GM18505 (cell line): ENCODE measurements around the gene STK4.

Source experiments
- ATAC-seq: cut with Tn5 transposase; IDR thresholded peaks from one replicate; pipeline ENCODE4 v1.9.1; 2021; ENCODE audit not compliant: unreplicated experiment
- POLR2A ChIP-seq: IDR thresholded peaks from 4 replicates; pipeline ENCODE4 v1.6.1; 2011; ENCODE audit warnings: borderline replicate concordance; ENCODE audit not compliant: insufficient read depth, insufficient read length; ENCODE audit errors: extremely low read depth

Gene STK4

GRCh38 chr20:44941120-44941691, 25.1 kb upstream of the STK4 start:
- peak; percentile 20 for TF ChIP-seq POLR2A
- ATAC-seq: no peak

DNA sequence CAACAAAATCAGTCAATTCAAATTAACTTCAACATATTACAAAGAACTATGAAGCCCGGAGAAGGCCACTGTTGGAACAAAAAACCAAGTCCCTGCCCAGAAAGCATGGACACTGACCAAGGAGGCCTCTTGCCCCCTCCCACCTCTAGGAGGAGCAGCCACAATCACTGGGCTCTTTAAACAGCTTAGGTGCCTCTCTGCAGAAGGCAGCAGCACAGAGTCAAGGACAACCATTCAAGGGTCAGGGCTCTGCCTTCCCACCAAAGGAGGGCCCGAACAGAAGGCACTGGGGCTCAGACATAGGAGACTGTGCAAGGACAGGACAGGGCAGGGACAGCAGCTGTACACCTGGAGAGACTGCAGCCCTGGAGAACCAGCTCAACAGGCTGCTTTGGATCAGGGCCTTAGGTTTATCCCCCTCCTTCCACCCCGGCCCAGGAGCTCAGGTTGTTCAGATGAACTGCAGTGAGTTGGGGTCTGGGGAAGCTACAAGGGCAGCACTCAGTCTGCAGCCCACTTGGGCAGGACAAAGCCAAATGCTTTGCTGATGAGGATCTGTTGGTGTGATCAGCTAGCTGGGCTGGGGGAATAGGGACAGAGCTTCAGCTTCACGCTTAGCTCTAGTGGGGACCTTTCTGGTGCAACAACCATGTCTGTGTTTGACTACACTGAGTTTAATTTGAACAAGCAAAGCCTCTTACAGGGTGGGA, 23.9 kb upstream of the STK4 start:
- no peak for ATAC-seq

DNA sequence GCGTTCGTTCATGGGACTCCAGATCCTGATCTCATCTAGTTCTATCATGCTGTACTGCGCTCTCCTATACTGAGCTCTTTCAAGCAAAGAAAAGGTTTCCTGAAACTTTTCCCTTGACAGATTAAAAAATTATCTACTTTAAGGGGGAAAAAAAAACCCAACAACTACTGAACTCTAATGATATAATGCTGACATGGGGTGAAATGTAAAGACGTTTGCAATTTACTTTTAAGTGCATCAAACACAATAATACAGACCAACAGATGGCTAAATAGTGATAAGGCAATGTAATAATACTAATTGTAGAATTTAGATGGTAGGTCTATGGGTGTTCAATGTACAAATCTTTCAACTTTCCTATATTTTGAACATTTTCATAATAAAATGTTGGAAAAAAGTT, 22.5 kb upstream of the STK4 start:
- no peak for TF ChIP-seq POLR2A
- no peak for ATAC-seq

More for the DNA sequence above, 23.9 kb upstream of the STK4 start:
- no peak for TF ChIP-seq POLR2A

GRCh38 chr20:44945261-44945660, 21.1 kb upstream of the STK4 start:
- TF ChIP-seq POLR2A: no peak
- no peak for ATAC-seq

DNA sequence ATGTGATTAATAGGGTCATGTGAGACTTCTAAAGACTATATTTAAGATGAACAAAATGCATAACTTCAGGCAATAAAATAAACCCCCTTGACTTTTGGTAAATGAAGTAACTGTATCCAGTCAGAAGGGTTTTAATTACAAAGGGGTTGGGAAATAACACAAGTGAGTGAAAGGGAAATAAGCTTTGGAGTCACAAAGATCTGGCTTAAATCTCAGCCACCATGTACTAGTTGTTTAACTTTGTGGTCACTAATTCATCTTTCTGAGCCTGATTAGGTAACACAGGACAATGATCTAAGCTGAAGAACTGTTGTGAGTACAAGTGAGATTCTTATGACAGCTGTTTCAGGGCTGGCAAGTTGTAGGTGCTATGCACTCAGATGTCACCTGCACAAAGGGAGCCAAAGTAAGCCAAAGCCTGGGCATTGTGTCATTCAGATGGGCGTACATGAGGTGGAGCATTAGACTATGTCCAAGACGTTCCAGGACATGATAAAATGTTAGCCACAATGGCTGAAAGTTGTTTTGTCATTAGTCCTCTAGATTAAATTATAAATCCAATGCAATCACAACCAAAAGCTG, 19.9 kb upstream of the STK4 start:
- ATAC-seq: no peak
- TF ChIP-seq POLR2A: no peak

DNA sequence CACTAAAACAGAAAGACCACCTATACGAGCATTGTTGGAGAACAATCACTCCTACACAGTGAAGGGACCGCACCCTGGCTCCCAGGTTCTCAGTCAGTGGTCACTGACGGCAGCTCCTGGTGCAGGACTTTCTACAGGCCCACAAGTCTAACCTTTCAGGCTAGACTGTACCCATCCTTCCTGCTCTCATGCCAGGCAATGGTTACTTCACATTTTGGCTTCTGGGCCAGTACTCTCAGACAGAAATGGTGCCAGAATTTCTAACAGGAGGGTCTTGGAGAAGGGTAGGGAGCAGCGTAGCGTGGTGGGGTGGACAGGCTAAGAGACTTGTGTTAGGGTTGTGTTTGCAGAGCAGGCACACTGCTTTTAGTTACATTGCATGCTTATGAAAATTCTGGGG, 18.2 kb upstream of the STK4 start:
- ATAC-seq: no peak
- TF ChIP-seq POLR2A: no peak

- no peak for TF ChIP-seq POLR2A
- no peak for ATAC-seq
Observed at GRCh38 chr20:44948513-44948912, 17.8 kb upstream of the STK4 start.

- TF ChIP-seq POLR2A: no peak
- no peak for ATAC-seq
Observed at GRCh38 chr20:44950368-44950767, 15.9 kb upstream of the STK4 start.

GRCh38 chr20:44952731-44953130, 13.6 kb upstream of the STK4 start:
- ATAC-seq: no peak
- TF ChIP-seq POLR2A: no peak

GRCh38 chr20:44954211-44954610, 12.1 kb upstream of the STK4 start:
- no peak for TF ChIP-seq POLR2A

DNA sequence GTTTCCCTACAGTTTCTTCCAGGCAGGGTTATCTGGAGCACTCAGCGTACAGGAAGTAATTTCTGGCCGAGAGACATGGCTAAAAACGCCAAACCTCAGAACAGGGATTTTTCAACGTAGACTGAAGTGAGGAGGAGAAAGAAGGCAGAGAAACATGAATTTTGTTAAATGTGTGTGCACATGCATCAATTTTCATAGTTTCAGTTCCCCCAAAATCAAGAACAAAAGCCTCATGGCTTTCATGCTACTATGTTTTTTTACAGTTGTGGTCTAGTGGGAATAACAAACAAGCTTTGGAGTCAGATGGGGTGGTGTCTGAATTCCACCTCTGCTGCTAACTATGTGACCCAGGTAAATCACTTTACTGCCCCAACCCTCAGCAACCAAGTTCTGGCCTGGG, 11.0 kb upstream of the STK4 start:
- no peak for TF ChIP-seq POLR2A

More at GRCh38 chr20:44954211-44954610, 12.1 kb upstream of the STK4 start:
- ATAC-seq: no peak

DNA sequence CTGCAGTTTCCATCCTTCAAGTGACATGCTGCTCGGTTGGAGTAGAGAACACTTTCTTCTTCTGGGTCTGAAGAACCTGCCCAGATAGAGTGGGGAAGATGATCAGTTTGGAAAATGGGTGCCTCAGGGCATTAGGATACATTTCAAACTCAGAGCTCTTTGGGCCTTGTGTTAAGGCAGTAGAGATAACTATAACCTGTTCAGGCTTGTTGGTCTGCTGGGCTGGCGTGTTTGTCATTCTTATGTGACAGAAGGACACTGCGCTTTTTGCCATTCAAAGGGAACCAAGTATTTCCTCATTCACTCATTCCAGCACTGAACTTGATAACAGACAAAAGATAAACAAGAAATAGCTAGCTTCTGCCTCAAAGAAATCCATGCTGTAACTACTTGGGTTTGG, 9.9 kb upstream of the STK4 start:
- no peak for TF ChIP-seq POLR2A
- no peak for ATAC-seq

More for the DNA sequence above, 11.0 kb upstream of the STK4 start:
- ATAC-seq: no peak

GRCh38 chr20:44958276-44958675, 8.0 kb upstream of the STK4 start:
- no peak for ATAC-seq
- TF ChIP-seq POLR2A: no peak

- TF ChIP-seq POLR2A: no peak
- no peak for ATAC-seq
Observed at GRCh38 chr20:44959082-44959637, 7.2 kb upstream of the STK4 start.

- no peak for TF ChIP-seq POLR2A
- ATAC-seq: peak; percentile 3
Observed at GRCh38 chr20:44959638-44960102, 6.6 kb upstream of the STK4 start.
